Epidermal melanocyte (primary cell): ENCODE results near the gene HSBP1.

Source experiments
- DNase-seq: peaks from one replicate; pipeline ENCODE4 v3.0.0; 2011; ENCODE audit warnings: low spot score; ENCODE audit not compliant: insufficient read length

Gene HSBP1

GRCh38 chr16:83838151-83838550 is 30.4 kb downstream of the HSBP1 start:
- DNase-seq, result no peak

GRCh38 chr16:83839561-83839960 is 31.8 kb downstream of the HSBP1 start:
- no peak for DNase-seq

- DNase-seq, result no peak
Measured at GRCh38 chr16:83840060-83840617, 32.4 kb downstream of the HSBP1 start.

DNA sequence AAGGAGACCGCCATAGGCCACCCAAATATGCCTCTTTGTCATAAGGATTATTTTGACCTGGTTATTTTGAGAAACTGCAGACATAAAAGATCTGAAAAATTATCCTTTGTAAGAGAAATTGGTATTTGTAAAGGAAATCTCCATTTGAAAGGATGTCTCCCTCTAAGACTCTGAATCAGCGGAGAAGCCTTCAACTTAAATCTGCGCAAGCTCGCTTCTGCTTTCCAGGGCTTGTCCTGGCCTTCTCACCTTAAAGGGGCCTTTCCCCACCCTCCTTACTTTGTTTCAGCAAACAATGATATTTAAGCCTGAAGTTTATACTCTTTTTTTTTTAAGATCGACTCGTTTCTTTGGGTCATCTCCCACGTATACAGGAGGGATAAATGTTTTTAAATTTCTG is 34.5 kb downstream of the HSBP1 start:
- no peak for DNase-seq

GRCh38 chr16:83842756-83843507 is 35.2 kb downstream of the HSBP1 start:
- DNase-seq, result no peak

GRCh38 chr16:83843657-83844056 is 35.9 kb downstream of the HSBP1 start:
- no peak for DNase-seq

- no peak for DNase-seq
Measured at GRCh38 chr16:83845263-83845662, 37.5 kb downstream of the HSBP1 start.

- DNase-seq, result peak; percentile 75
Measured at GRCh38 chr16:83847371-83848225, 39.8 kb downstream of the HSBP1 start.

DNA sequence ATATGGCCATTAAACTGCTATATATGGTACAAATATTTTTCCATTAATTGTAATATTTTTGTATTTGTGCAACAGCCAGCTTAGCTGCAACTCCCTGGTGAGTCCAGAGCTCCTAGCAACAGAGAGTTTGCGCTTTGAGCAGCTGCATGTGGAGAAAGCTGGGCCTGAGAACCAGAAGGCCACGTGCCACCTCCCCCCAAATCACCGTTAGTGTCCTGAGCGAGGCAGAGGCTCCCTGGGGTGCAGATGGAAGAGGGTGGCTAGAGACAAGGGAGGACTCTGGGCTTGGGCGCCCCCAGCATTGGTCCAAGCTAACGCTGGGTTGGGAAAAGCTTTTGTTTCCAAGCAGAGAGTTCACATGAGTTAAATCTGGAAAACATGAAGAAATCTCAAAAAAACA is 41.6 kb downstream of the HSBP1 start:
- DNase-seq, result no peak

- no peak for DNase-seq
Measured at GRCh38 chr16:83850947-83851346, 43.2 kb downstream of the HSBP1 start.

DNA sequence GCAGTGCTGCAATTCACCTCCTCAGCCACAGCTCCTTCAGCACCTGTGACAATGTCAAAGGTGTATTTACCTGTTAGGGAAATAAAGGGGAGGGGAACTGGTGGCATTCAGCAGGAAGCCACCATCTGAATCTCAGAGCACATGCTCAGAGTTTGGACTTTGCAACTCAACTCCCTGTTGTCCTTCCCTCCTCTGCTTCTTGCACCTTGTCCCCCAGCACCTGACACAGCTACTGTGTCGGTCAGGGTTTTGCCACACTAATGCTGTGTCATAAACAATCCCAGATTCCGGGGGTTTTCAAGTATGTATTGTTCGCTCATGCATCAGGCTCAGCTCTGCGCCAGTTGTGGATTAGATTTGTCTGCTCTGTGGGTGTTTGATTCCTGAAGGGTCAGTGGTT is 43.7 kb downstream of the HSBP1 start:
- DNase-seq, result no peak

DNA sequence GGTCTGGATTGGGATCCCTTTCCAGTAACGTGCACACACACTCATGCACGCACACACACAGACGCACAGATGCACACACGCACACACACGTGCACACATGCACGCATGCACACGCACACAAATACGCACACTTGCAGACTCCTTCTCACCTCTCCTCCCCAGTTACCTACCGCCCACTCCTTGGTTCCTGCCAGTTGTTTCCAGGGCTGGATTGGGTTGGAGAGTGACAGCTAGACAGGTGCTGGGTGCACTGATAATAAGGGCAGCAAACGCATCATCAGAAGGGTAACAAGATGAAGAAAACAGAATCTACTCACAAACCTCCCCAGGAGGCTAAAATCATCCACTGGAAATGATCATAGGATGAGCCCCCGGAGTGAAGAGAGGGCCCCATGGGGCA is 45.0 kb downstream of the HSBP1 start:
- no peak for DNase-seq

- no peak for DNase-seq
Measured at GRCh38 chr16:83853834-83854233, 46.1 kb downstream of the HSBP1 start.

DNA sequence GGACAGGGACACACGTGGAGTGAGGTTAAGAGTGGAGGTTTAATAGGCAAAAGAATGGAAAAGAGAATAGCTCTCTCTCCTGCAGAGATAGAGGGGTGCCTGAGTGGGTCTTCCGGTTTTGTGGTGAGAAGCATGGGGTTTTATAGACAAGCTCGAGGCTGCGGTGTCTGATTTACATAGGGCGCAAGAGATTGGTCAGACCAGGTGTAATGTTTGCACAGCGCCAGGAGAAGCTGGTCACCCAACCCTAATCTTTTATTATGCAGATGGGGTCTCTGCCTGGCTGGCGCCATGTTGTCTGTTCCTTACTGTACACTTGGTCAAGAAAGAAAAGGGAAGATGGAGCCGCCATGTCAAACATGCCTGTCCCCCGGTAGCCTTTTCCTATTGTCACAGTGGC is 46.6 kb downstream of the HSBP1 start:
- DNase-seq, result no peak

DNA sequence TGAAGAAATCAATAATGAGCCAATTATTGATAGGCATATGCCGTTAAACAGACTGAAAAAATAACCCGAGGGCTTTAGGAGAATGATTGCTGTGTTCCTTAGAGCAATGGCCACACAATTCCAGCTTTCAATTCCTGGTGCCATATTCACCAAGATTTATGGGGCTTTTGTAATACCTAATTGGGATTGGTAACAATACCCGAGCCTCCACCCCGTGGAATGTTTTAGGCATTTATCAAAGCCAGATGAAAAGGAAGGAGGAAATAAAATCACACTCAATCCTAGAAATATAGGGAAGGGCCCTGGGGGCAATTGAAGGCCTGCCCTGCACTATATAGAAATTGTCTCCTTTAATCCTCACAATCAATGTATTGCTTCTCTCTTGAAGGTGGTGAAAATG is 49.0 kb downstream of the HSBP1 start:
- DNase-seq, result no peak

DNA sequence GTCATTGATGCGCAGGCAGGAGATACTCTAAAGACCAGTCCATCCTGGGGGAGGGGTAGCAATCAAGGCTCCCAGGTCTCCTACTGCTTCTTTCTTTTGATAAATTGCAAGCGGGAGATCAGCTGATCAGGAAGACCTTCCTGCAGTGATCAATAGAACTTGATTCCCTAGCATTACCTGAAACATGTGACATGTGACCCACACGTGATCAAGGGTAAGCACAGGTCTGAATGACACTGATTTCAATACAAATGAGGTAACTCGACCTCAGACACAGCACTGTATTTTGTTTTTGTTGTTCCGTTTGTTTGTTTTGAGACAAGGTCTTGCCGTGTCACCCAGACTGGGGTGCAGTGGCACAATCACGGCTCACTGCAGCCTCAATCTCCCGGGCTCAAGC is 51.5 kb downstream of the HSBP1 start:
- no peak for DNase-seq

- DNase-seq, result no peak
Measured at GRCh38 chr16:83862661-83863060, 54.9 kb downstream of the HSBP1 start.

DNA sequence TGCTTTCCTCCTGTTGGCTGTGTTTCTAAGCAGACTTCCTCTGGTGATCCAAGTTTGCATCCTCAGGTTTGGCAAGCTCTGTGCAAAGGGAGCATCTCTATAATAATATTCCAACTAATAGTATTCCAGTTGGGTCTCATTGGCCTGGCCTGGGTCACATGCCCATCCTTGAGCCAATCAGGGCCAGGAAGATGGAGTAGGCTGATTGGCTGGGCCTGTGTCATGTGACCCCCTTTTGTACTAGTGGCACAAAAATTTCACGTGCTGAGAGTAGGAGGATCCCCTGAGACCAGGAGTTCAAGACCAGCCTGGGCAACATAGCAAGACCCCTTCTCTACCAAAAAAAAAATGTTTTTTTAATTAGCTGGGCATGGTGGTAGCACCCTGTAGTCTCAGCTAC is 55.9 kb downstream of the HSBP1 start:
- no peak for DNase-seq
